Ishikawa (cell line): ENCODE data around the gene POLR3A.

Experiments
- CEBPB ChIP-seq: IDR thresholded peaks from 2 replicates; pipeline ENCODE4 v1.6.1; 2012
- CREB1 ChIP-seq: IDR thresholded peaks from 2 replicates; pipeline ENCODE4 v1.6.1; 2012; ENCODE audit warnings: low read depth
- EGR1 ChIP-seq: IDR thresholded peaks from 2 replicates; pipeline ENCODE4 v1.6.1; 2012
- EP300 ChIP-seq: IDR thresholded peaks from 2 replicates; pipeline ENCODE4 v1.6.1; 2012; ENCODE audit warnings: borderline replicate concordance
- FOXM1 ChIP-seq: IDR thresholded peaks from 2 replicates; pipeline ENCODE4 v1.6.1; 2012; ENCODE audit warnings: low read depth, borderline replicate concordance
- MAX ChIP-seq: IDR thresholded peaks from 2 replicates; pipeline ENCODE4 v1.6.1; 2012
- NFIC ChIP-seq: IDR thresholded peaks from 2 replicates; pipeline ENCODE4 v1.6.1; 2012
- RAD21 ChIP-seq: IDR thresholded peaks from 2 replicates; pipeline ENCODE4 v1.6.1; 2012; ENCODE audit warnings: low read depth
- REST ChIP-seq: IDR thresholded peaks from 2 replicates; pipeline ENCODE4 v1.6.1; 2012; ENCODE audit warnings: low read depth, mild to moderate bottlenecking
- TAF1 ChIP-seq: IDR thresholded peaks from 2 replicates; pipeline ENCODE4 v1.6.1; 2012; ENCODE audit warnings: low read depth, mild to moderate bottlenecking
- TCF12 ChIP-seq: IDR thresholded peaks from 2 replicates; pipeline ENCODE4 v1.6.1; 2012; ENCODE audit warnings: low read depth
- TEAD4 ChIP-seq: IDR thresholded peaks from 2 replicates; pipeline ENCODE4 v1.6.1; 2012
- USF1 ChIP-seq: IDR thresholded peaks from 2 replicates; pipeline ENCODE4 v1.6.1; 2012
- YY1 ChIP-seq: IDR thresholded peaks from 2 replicates; pipeline ENCODE4 v1.6.1; 2012; ENCODE audit warnings: low read depth
- ZBTB7A ChIP-seq: IDR thresholded peaks from 2 replicates; pipeline ENCODE4 v1.6.1; 2012; ENCODE audit warnings: low read depth

POLR3A gene

GRCh38 chr10:77940627-77941026, 88.7 kb downstream of the POLR3A start:
- TF ChIP-seq EP300 = no peak
- TF ChIP-seq YY1 = no peak
- TF ChIP-seq NFIC = no peak
- TF ChIP-seq TAF1 = no peak
- no peak for TF ChIP-seq FOXM1
- no peak for TF ChIP-seq CEBPB
- TF ChIP-seq REST = no peak
- TF ChIP-seq TEAD4 = no peak
- TF ChIP-seq USF1 = no peak
- TF ChIP-seq CREB1 = no peak
- no peak for TF ChIP-seq ZBTB7A

- TF ChIP-seq MAX (no peak), TEAD4 (no peak), YY1 (no peak), USF1 (no peak), EGR1 (no peak), ZBTB7A (no peak), REST (no peak), FOXM1 (no peak), EP300 (no peak), RAD21 (no peak), CEBPB (no peak), CREB1 (no peak), TCF12 (no peak), TAF1 (no peak), NFIC (no peak)
Observed at GRCh38 chr10:77940225-77940624, 89.1 kb downstream of the POLR3A start.

- TF ChIP-seq TAF1 = no peak
- TF ChIP-seq USF1 = peak; percentile 57
Observed at GRCh38 chr10:77939561-77940001, 89.7 kb downstream of the POLR3A start.

- TF ChIP-seq TAF1 = no peak
- no peak for TF ChIP-seq USF1
Observed at GRCh38 chr10:77936697-77937567, 92.4 kb downstream of the POLR3A start.

- no peak for TF ChIP-seq YY1
- no peak for TF ChIP-seq TAF1
- no peak for TF ChIP-seq NFIC
- TF ChIP-seq EGR1 = no peak
- no peak for TF ChIP-seq CEBPB
- TF ChIP-seq RAD21 = no peak
- no peak for TF ChIP-seq EP300
- TF ChIP-seq CREB1 = no peak
- TF ChIP-seq MAX = no peak
- no peak for TF ChIP-seq REST
- no peak for TF ChIP-seq ZBTB7A
Observed at GRCh38 chr10:77932016-77932715, 97.1 kb downstream of the POLR3A start.
